Measurements from ENCODE around the gene LSP1. TPM values are rescaled to one million over a fixed set of nuclear protein-coding genes. Genes with fewer than 3 reads are reported as not detected.
"Not testable (repeated sequence)": the region's sequence is repeated elsewhere in the genome, so short reads cannot be mapped to it uniquely, and the experiment has no call there.

The LSP1 gene
- total RNA-seq, 2 experiments from 2014 or later = 228 to 232 TPM

GRCh38 chr11:1874441-1875092 lies 21.7 kb downstream of the LSP1 start:
- H3K36me3 Mint-ChIP-seq (ENCODE audit: low read depth) = peaks cover 14% of the 10 kb centered on the region
- H3K4me3 ChIP-seq (ENCODE audit: low read length); H3K27ac Mint-ChIP-seq; H3K9me3 Mint-ChIP-seq; H3K9me3 ChIP-seq (ENCODE audit: control insufficient read depth in 1 of 2, insufficient read depth in 1 of 2, low read length in 2 of 2); H3K27me3 ChIP-seq (ENCODE audit: control insufficient read depth in 1 of 2, insufficient read depth in 2 of 2, low read length in 2 of 2); CTCF ChIA-PET; H3K27me3 Mint-ChIP-seq; intact Hi-C loops (cut with DNase I, micrococcal nuclease); H3K4me3 Mint-ChIP-seq; ATAC-seq (ENCODE audit: poor library complexity): not testable (repeated sequence)
- H3K27ac ChIP-seq (ENCODE audit: low read depth in 1 of 2, low read length in 2 of 2) = peak overlapping the region in 1 of 2 donors; percentile 21
- DNase-seq = peak in 2 of 14 experiments; percentile 0
- peaks cover 80% of the 10 kb centered on the region for H3K4me1 ChIP-seq (ENCODE audit: insufficient read depth, low read length)
- POLR2A ChIA-PET = interaction anchor here (0.6 to 1.4 kb wide), 2 partner anchors 8 to 43 kb away, joined by 3 to 4 read pairs; no protein-coding TSS in a partner anchor
- H3K36me3 ChIP-seq (ENCODE audit: insufficient read depth, low read length) = peaks cover 13% of the 10 kb centered on the region
- peaks cover 42% of the 10 kb centered on the region for H3K4me1 Mint-ChIP-seq (ENCODE audit: low read depth)

GRCh38 chr11:1875093-1875850 lies 22.4 kb downstream of the LSP1 start:
- POLR2A ChIA-PET = interaction anchor here (1.4 kb wide), 1 partner anchor 42 kb away, joined by 3 read pairs; no protein-coding TSS in a partner anchor
- Histone ChIP-seq H3K4me1 (ENCODE audit: insufficient read depth, low read length) (peaks cover 80% of the 10 kb centered on the region), H3K27ac (ENCODE audit: low read depth in 1 of 2, low read length in 2 of 2) (no peak overlapping the region), H3K9me3 (ENCODE audit: control insufficient read depth in 1 of 2, insufficient read depth in 1 of 2, low read length in 2 of 2) (no peaks in the 10 kb centered on the region), H3K36me3 (ENCODE audit: insufficient read depth, low read length) (peaks cover 18% of the 10 kb centered on the region), H3K4me3 (ENCODE audit: low read length) (no peak overlapping the region), H3K27me3 (ENCODE audit: control insufficient read depth in 1 of 2, insufficient read depth in 2 of 2, low read length in 2 of 2) (no peaks in the 10 kb centered on the region)
- intact Hi-C loops (cut with DNase I, micrococcal nuclease) = no loop called here
- CTCF ChIA-PET = no interaction called here
- Mint-ChIP-seq H3K27me3 (no peaks in the 10 kb centered on the region), H3K4me1 (ENCODE audit: low read depth) (peaks cover 35% of the 10 kb centered on the region), H3K36me3 (ENCODE audit: low read depth) (peaks cover 19% of the 10 kb centered on the region), H3K9me3 (no peaks in the 10 kb centered on the region), H3K4me3 (no peak overlapping the region), H3K27ac (peak overlapping the region; percentile 68)
- TF ChIP-seq CTCF (IDR thresholded peaks at IDR 0.05) = no peak
- DNase-seq = peak in 1 of 14 experiments; percentile 0
- ATAC-seq (ENCODE audit: poor library complexity) = no peak

- POLR2A ChIA-PET = interaction anchor here (1.1 to 1.7 kb wide), 3 partner anchors 22 to 41 kb away, joined by 3 to 7 read pairs (median 5); no protein-coding TSS in a partner anchor
- H3K4me1 ChIP-seq (ENCODE audit: insufficient read depth, low read length) = peaks cover 80% of the 10 kb centered on the region
- DNase-seq = peak in 2 of 14 experiments; percentile 0 to 12
- H3K36me3 ChIP-seq (ENCODE audit: insufficient read depth, low read length) = peaks cover 24% of the 10 kb centered on the region
- ATAC-seq (ENCODE audit: poor library complexity); H3K27ac Mint-ChIP-seq; H3K27me3 ChIP-seq (ENCODE audit: control insufficient read depth in 1 of 2, insufficient read depth in 2 of 2, low read length in 2 of 2); H3K4me3 ChIP-seq (ENCODE audit: low read length); H3K9me3 Mint-ChIP-seq; H3K4me3 Mint-ChIP-seq; CTCF ChIA-PET; H3K27me3 Mint-ChIP-seq; intact Hi-C loops (cut with DNase I, micrococcal nuclease); H3K9me3 ChIP-seq (ENCODE audit: control insufficient read depth in 1 of 2, insufficient read depth in 1 of 2, low read length in 2 of 2): not testable (repeated sequence)
- Mint-ChIP-seq H3K36me3 (ENCODE audit: low read depth) (peaks cover 20% of the 10 kb centered on the region), H3K4me1 (ENCODE audit: low read depth) (peaks cover 34% of the 10 kb centered on the region)
- peak overlapping the region in 1 of 2 donors; percentile 13 for H3K27ac ChIP-seq (ENCODE audit: low read depth in 1 of 2, low read length in 2 of 2)
Measured at GRCh38 chr11:1875851-1876301, 23.0 kb downstream of the LSP1 start.
